A549 (cell line): ENCODE measurements around the gene TERB2.

ENCODE experiments used
- BHLHE40 ChIP-seq: IDR thresholded peaks from 2 replicates; pipeline ENCODE4 v1.6.1; 2012; ENCODE audit warnings: low read depth, low read length, inconsistent platforms
- CEBPB ChIP-seq, 2 experiments: fragments of >200 bp in 1 of 2; sonication (Bioruptor Twin) in 1 of 2; formaldehyde crosslinking in 1 of 2; IDR thresholded peaks; 2 replicates each; pipeline ENCODE4 v1.6.1; 2012 to 2016
- EP300 ChIP-seq, 2 experiments: fragments of >200 bp; sonication (Bioruptor Twin); formaldehyde crosslinking; IDR thresholded peaks; 2 replicates in 1 of 2; 3 replicates in 1 of 2; pipeline ENCODE4 v1.6.1; 2016 to 2017
- ZSCAN20 ChIP-seq: fragments of 250-450 bp; sonication (Bioruptor Pico); IDR thresholded peaks from 2 replicates; pipeline ENCODE4 v1.8.0; 2022; ENCODE audit warnings: mild to moderate bottlenecking, moderate library complexity
- TF ChIP-seq, protein P1 (sequence below): fragments of >200 bp; sonication (Bioruptor Twin); formaldehyde crosslinking; IDR thresholded peaks from 3 replicates; pipeline ENCODE4 v1.5.1; 2016

DNA sequence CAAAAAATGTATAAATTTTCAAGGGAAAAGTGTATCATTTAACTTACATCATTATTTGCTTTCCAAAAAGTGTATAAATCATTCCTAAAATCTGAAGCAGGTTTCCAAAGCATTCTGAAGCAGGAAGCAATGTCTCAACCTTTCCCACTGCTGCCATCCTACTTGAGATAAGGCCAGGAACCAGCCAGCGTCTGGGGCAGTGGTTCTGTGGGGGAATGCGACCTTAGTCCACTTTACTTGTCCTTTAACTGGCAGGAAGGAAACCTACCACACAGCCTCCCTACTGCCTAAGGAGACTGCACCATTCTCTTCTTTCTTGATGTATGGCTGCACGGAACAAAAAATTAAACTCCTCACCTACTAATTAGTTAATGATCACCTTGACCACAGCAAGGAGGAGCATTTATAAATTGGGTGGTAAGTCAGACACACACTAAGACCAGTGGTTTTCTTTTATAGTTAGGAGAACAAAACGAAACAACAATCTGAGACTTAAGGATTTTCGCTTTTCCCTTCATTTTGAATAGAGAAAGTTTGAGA is 70.2 kb downstream of the TERB2 start:
- TF ChIP-seq ZSCAN20 (CRISPR knock-in tag) (no peak), CEBPB (IDR thresholded peaks at IDR 0.05) (no peak), BHLHE40 (no peak), EP300 (IDR thresholded peaks at IDR 0.05) (no peak)
- TF ChIP-seq, protein P1, sequence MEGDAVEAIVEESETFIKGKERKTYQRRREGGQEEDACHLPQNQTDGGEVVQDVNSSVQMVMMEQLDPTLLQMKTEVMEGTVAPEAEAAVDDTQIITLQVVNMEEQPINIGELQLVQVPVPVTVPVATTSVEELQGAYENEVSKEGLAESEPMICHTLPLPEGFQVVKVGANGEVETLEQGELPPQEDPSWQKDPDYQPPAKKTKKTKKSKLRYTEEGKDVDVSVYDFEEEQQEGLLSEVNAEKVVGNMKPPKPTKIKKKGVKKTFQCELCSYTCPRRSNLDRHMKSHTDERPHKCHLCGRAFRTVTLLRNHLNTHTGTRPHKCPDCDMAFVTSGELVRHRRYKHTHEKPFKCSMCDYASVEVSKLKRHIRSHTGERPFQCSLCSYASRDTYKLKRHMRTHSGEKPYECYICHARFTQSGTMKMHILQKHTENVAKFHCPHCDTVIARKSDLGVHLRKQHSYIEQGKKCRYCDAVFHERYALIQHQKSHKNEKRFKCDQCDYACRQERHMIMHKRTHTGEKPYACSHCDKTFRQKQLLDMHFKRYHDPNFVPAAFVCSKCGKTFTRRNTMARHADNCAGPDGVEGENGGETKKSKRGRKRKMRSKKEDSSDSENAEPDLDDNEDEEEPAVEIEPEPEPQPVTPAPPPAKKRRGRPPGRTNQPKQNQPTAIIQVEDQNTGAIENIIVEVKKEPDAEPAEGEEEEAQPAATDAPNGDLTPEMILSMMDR: no peak
